WTC11 (cell line): ENCODE results near the gene RPRM. TPM values are rescaled to one million over a fixed set of nuclear protein-coding genes. Genes with fewer than 3 reads are reported as not detected.

Experiments
- ATAC-seq: fragments of 200-7000 bp; cut with Tn5 transposase; 2 replicates; pipeline ENCODE4 v1.10.0; 2021; ENCODE audit warnings: mild to moderate bottlenecking, moderate library complexity
- CTCF ChIA-PET: fragments of 300-600 bp; sonication (Branson Sonifier 250); formaldehyde crosslinking; loops from one replicate; lab custom pipeline; 2021; ENCODE audit warnings: antibody characterized with exemption; lab: Charles Lee
- POLR2A ChIA-PET: fragments of 350-600 bp; sonication (Branson Sonifier 250); formaldehyde crosslinking; loops from one replicate; lab custom pipeline; 2021; ENCODE audit warnings: antibody characterized with exemption; lab: Charles Lee
- DNase-seq: peaks from one replicate; pipeline ENCODE4 v3.0.0; 2021; ENCODE audit warnings: low spot score
- H3K27ac Mint-ChIP-seq: 2 replicates; pipeline ENCODE4 v1.8.0; 2021; ENCODE audit warnings: mixed read lengths
- H3K27me3 Mint-ChIP-seq: 2 replicates; pipeline ENCODE4 v1.8.0; 2021; ENCODE audit warnings: low read depth, mild to moderate bottlenecking, moderate library complexity, mixed read lengths
- H3K36me3 Mint-ChIP-seq: 2 replicates; pipeline ENCODE4 v1.8.0; 2021; ENCODE audit warnings: mixed read lengths
- H3K4me1 Mint-ChIP-seq: 2 replicates; pipeline ENCODE4 v1.8.0; 2022; ENCODE audit warnings: mixed read lengths
- H3K4me3 Mint-ChIP-seq: 2 replicates; pipeline ENCODE4 v1.8.0; 2021; ENCODE audit warnings: mild to moderate bottlenecking, moderate library complexity, mixed read lengths
- H3K9me3 Mint-ChIP-seq: 2 replicates; pipeline ENCODE4 v1.8.0; 2021; ENCODE audit warnings: mixed read lengths
- ELF4 ChIP-seq: sonication (generic); formaldehyde crosslinking; IDR thresholded peaks from 2 replicates; pipeline ENCODE4 v1.8.1; 2022; ENCODE audit warnings: low read depth, mild to moderate bottlenecking, moderate library complexity, missing genetic modification reagents
- ESRRA ChIP-seq: sonication (generic); formaldehyde crosslinking; IDR thresholded peaks from 2 replicates; pipeline ENCODE4 v1.8.1; 2022; ENCODE audit warnings: mild to moderate bottlenecking, missing genetic modification reagents, borderline replicate concordance
- JAZF1 ChIP-seq: fragments of 250-450 bp; sonication (Bioruptor Pico); IDR thresholded peaks from 2 replicates; pipeline ENCODE4 v1.9.0; 2021; ENCODE audit warnings: moderate library complexity, mild to moderate bottlenecking, inconsistent platforms
- MAX ChIP-seq: sonication (generic); formaldehyde crosslinking; IDR thresholded peaks from 2 replicates; pipeline ENCODE4 v1.8.0; 2022; ENCODE audit warnings: mild to moderate bottlenecking, missing genetic modification reagents
- NFE2L1 ChIP-seq: sonication (generic); formaldehyde crosslinking; IDR thresholded peaks from 2 replicates; pipeline ENCODE4 v1.8.1; 2023; ENCODE audit warnings: missing genetic modification reagents
- TEAD4 ChIP-seq: sonication (generic); formaldehyde crosslinking; IDR thresholded peaks from 2 replicates; pipeline ENCODE4 v1.8.0; 2022; ENCODE audit warnings: mild to moderate bottlenecking, missing genetic modification reagents
- ZNF121 ChIP-seq: sonication (generic); formaldehyde crosslinking; IDR thresholded peaks from 2 replicates; pipeline ENCODE4 v1.8.0; 2023; ENCODE audit warnings: missing genetic modification reagents
- ZNF138 ChIP-seq: sonication (generic); formaldehyde crosslinking; conservative IDR thresholded peaks from 2 replicates; pipeline ENCODE4 v1.8.1; 2022; ENCODE audit warnings: mild to moderate bottlenecking, moderate library complexity, missing genetic modification reagents
- total RNA-seq: library from RNA; stranded (reverse); gene quantifications from 3 replicates; pipeline ENCODE4 v1.2.3, GENCODE V29; 2021
- TF ChIP-seq, protein P1 (sequence below): fragments of 250-450 bp; sonication (Bioruptor Pico); IDR thresholded peaks from 2 replicates; pipeline ENCODE4 v1.9.0; 2021; ENCODE audit warnings: mild to moderate bottlenecking, borderline replicate concordance
- TF ChIP-seq, protein P2 (sequence below): sonication (generic); formaldehyde crosslinking; IDR thresholded peaks from 2 replicates; pipeline ENCODE4 v1.8.1; 2023; ENCODE audit warnings: mild to moderate bottlenecking, missing genetic modification reagents, moderate library complexity
- TF ChIP-seq, protein P3 (sequence below): sonication (generic); formaldehyde crosslinking; IDR thresholded peaks from 2 replicates; pipeline ENCODE4 v1.8.1; 2023; ENCODE audit warnings: mild to moderate bottlenecking, missing genetic modification reagents, borderline replicate concordance
- TF ChIP-seq, protein P4 (sequence below): fragments of 250-450 bp; sonication (Bioruptor Pico); conservative IDR thresholded peaks from 2 replicates; pipeline ENCODE4 v1.9.0; 2021; ENCODE audit warnings: mild to moderate bottlenecking
- TF ChIP-seq, protein P5 (sequence below): sonication (generic); formaldehyde crosslinking; IDR thresholded peaks from 2 replicates; pipeline ENCODE4 v1.8.0; 2022; ENCODE audit warnings: mild to moderate bottlenecking, missing genetic modification reagents
- TF ChIP-seq, protein P6 (sequence below): sonication (generic); formaldehyde crosslinking; IDR thresholded peaks from 2 replicates; pipeline ENCODE4 v1.8.1; 2022; ENCODE audit warnings: mild to moderate bottlenecking, moderate library complexity, missing genetic modification reagents

Gene RPRM
- total RNA-seq, 1 experiment from 2014 or later, result 28.1 TPM

- TF ChIP-seq, protein P1, sequence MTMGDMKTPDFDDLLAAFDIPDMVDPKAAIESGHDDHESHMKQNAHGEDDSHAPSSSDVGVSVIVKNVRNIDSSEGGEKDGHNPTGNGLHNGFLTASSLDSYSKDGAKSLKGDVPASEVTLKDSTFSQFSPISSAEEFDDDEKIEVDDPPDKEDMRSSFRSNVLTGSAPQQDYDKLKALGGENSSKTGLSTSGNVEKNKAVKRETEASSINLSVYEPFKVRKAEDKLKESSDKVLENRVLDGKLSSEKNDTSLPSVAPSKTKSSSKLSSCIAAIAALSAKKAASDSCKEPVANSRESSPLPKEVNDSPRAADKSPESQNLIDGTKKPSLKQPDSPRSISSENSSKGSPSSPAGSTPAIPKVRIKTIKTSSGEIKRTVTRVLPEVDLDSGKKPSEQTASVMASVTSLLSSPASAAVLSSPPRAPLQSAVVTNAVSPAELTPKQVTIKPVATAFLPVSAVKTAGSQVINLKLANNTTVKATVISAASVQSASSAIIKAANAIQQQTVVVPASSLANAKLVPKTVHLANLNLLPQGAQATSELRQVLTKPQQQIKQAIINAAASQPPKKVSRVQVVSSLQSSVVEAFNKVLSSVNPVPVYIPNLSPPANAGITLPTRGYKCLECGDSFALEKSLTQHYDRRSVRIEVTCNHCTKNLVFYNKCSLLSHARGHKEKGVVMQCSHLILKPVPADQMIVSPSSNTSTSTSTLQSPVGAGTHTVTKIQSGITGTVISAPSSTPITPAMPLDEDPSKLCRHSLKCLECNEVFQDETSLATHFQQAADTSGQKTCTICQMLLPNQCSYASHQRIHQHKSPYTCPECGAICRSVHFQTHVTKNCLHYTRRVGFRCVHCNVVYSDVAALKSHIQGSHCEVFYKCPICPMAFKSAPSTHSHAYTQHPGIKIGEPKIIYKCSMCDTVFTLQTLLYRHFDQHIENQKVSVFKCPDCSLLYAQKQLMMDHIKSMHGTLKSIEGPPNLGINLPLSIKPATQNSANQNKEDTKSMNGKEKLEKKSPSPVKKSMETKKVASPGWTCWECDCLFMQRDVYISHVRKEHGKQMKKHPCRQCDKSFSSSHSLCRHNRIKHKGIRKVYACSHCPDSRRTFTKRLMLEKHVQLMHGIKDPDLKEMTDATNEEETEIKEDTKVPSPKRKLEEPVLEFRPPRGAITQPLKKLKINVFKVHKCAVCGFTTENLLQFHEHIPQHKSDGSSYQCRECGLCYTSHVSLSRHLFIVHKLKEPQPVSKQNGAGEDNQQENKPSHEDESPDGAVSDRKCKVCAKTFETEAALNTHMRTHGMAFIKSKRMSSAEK (CRISPR knock-in tag), result no peak
- TF ChIP-seq, protein P2, sequence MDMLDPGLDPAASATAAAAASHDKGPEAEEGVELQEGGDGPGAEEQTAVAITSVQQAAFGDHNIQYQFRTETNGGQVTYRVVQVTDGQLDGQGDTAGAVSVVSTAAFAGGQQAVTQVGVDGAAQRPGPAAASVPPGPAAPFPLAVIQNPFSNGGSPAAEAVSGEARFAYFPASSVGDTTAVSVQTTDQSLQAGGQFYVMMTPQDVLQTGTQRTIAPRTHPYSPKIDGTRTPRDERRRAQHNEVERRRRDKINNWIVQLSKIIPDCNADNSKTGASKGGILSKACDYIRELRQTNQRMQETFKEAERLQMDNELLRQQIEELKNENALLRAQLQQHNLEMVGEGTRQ (CRISPR knock-in tag), result no peak
- TF ChIP-seq ZNF121 (CRISPR knock-in tag), result no peak
These were observed 1.0 kb upstream of the RPRM start (continued) for GRCh38 chr2:153479573-153479972.

- H3K4me3 Mint-ChIP-seq, result peak overlapping the region; percentile 79
- H3K27ac Mint-ChIP-seq, result peak overlapping the region; percentile 87
- no peaks in the 10 kb centered on the region for H3K27me3 Mint-ChIP-seq
- H3K36me3 Mint-ChIP-seq, result no peaks in the 10 kb centered on the region
- ChIA-PET POLR2A (no interaction called here), CTCF (interaction anchor here (0.6 to 2.4 kb wide), 9 partner anchors 8 to 552 kb away, joined by 3 to 14 read pairs (median 5); no protein-coding TSS in a partner anchor)
- H3K4me1 Mint-ChIP-seq, result peaks cover 54% of the 10 kb centered on the region
- DNase-seq (peak; percentile 55), ATAC-seq (peak; percentile 9)
- no peaks in the 10 kb centered on the region for H3K9me3 Mint-ChIP-seq
- TF ChIP-seq, protein P1 (CRISPR knock-in tag), result no peak
- TF ChIP-seq TEAD4 (0 out of 2 replicates have a peak, but pooled peaks have one; percentile 24), MAX (CRISPR knock-in tag) (peak; percentile 36; the same call in 1 of the 2 replicates), JAZF1 (CRISPR knock-in tag) (no peak), ZNF138 (CRISPR knock-in tag) (peak; percentile 50; the same call in 1 of the 2 replicates), ESRRA (CRISPR knock-in tag) (no peak), ELF4 (CRISPR knock-in tag) (no peak), NFE2L1 (CRISPR knock-in tag) (0 out of 2 replicates have a peak, but pooled peaks have one; percentile 23)
- TF ChIP-seq, protein P2 (CRISPR knock-in tag), result peak; percentile 52
- TF ChIP-seq, protein P3, sequence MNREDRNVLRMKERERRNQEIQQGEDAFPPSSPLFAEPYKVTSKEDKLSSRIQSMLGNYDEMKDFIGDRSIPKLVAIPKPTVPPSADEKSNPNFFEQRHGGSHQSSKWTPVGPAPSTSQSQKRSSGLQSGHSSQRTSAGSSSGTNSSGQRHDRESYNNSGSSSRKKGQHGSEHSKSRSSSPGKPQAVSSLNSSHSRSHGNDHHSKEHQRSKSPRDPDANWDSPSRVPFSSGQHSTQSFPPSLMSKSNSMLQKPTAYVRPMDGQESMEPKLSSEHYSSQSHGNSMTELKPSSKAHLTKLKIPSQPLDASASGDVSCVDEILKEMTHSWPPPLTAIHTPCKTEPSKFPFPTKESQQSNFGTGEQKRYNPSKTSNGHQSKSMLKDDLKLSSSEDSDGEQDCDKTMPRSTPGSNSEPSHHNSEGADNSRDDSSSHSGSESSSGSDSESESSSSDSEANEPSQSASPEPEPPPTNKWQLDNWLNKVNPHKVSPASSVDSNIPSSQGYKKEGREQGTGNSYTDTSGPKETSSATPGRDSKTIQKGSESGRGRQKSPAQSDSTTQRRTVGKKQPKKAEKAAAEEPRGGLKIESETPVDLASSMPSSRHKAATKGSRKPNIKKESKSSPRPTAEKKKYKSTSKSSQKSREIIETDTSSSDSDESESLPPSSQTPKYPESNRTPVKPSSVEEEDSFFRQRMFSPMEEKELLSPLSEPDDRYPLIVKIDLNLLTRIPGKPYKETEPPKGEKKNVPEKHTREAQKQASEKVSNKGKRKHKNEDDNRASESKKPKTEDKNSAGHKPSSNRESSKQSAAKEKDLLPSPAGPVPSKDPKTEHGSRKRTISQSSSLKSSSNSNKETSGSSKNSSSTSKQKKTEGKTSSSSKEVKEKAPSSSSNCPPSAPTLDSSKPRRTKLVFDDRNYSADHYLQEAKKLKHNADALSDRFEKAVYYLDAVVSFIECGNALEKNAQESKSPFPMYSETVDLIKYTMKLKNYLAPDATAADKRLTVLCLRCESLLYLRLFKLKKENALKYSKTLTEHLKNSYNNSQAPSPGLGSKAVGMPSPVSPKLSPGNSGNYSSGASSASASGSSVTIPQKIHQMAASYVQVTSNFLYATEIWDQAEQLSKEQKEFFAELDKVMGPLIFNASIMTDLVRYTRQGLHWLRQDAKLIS (CRISPR knock-in tag), result 0 out of 2 replicates have a peak, but pooled peaks have one; percentile 34
- TF ChIP-seq, protein P4, sequence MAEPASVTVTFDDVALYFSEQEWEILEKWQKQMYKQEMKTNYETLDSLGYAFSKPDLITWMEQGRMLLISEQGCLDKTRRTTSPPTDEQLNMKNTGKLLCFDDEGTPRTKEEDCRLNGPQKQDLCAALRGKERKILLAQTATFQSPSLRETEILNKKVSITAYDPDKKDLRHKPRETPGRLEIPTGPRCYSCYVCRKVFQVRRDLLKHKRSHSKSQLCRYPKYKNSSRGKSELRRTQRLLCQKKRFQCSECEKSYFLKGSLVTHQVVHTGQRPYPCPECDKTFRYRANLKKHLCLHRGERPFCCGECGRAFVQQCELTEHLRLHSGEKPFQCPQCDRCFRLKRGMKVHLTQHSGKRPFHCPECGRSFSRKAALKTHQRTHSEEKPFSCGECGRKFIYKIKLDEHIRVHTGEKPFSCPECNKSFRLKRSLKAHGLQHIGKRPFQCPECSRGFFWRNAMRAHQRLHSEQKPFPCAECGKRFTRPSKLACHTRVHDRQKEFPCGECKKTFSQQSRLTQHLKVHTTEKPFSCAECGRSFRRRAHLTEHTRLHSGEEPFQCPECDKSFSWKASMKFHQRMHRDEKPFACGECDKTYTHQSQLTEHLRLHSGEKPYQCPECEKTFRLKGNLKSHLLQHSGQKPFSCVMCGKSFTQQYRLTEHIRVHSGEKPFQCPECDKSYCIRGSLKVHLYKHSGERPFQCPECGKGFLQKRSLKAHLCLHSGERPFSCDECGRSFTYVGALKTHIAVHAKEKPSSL (CRISPR knock-in tag), result no peak
- TF ChIP-seq, protein P5, sequence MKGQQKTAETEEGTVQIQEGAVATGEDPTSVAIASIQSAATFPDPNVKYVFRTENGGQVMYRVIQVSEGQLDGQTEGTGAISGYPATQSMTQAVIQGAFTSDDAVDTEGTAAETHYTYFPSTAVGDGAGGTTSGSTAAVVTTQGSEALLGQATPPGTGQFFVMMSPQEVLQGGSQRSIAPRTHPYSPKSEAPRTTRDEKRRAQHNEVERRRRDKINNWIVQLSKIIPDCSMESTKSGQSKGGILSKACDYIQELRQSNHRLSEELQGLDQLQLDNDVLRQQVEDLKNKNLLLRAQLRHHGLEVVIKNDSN, result peak; percentile 41; the same call in 1 of the 2 replicates
- TF ChIP-seq, protein P6, sequence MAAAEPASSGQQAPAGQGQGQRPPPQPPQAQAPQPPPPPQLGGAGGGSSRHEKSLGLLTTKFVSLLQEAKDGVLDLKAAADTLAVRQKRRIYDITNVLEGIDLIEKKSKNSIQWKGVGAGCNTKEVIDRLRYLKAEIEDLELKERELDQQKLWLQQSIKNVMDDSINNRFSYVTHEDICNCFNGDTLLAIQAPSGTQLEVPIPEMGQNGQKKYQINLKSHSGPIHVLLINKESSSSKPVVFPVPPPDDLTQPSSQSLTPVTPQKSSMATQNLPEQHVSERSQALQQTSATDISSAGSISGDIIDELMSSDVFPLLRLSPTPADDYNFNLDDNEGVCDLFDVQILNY (CRISPR knock-in tag), result no peak
These were observed 800 bp downstream of the RPRM start for GRCh38 chr2:153477636-153478288.
